Stimulated activated CD4-positive, alpha-beta T cell treated with anti-CD3 and anti-CD28 coated beads, Interleukin-4, amount 100 ng/mL, for 1 hour (primary cell): ENCODE results near the gene TUB.

Experiments
- DNase-seq: peaks from one replicate; pipeline ENCODE4 v3.0.0-alpha.2; 2020

The TUB gene

DNA sequence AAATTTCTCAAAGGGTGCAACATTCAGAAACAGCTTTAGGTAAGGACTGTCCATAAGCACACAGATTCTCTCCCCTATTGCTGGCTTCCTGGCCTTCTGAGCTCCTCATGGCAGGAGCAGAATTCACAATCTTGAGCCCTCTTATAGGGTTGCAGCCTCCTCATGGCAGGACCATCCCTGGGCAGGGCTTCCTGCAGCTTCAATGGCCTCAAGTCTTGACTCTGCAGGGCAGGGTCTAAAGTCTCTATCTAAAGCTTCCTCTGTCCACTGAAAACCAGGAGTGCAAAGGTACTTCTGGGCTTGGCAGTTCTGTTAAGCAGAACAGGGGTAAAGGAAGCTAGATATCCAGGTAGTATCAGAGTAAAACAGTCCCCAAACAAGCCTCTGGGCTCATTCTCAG lies 28.7 kb downstream of the TUB start:
- no peak for DNase-seq

DNA sequence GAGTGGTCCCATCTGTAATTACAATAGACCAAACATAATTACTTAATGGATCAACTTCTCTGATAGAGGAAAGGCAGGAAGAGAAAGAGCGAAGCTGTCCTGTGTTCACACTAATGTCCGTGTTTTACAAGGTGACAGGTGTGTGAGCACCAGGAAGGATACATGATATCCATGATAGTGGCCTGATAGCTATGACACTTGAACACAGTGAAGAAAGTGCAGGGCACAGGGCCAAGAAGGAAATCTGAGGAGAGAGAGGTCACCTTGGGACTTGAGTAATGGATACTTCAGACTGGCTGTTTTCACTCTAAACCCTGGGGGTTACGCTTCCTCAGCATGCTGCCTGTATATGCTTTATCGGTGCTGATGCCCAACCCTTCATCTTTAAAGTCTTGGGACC lies 29.4 kb downstream of the TUB start:
- DNase-seq: no peak

DNA sequence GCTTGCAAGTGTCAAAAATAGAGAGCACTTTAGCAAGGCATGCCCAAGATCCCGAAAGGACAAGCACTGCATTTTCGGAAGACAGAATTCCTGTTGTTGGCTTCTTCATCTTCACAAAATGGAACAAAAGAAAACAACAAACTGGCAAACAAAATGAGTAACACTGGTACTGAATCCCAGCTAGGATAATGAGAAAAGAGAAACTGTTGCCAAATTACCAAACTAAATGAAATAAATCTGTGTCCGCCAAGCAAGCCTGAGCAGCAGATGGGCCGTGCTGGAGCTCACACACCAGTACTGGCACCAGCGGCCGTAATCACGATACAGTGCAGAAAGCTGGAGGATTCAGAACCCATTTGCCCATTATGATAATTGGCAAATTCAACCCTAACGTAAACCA lies 30.6 kb downstream of the TUB start:
- DNase-seq: no peak

DNA sequence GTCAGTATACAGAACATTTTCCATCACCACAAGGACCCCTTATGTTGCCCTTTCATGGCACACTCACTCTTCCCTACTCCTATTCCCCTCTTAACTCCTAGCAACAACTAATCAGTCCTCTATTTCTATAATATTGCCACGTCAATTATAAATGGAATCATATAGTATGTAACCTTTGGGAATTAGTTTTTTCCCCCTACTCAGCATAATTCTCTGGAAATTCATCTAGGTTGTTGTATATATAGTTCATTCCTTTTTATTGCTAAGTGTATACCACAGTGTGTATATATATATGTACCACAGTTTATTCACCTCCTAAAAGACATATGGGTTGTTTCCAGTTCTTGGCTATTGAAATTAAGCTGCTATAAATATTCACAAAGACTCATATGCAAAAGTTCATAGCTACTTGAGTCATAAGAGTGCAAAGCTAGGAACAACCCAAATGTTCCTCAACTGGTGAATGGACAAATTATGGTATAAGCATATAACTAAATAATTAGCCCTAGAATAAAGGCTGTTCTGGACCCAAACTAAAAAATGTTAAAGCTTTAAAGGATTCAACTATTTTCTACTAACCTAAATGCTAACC lies 41.3 kb downstream of the TUB start:
- no peak for DNase-seq

DNA sequence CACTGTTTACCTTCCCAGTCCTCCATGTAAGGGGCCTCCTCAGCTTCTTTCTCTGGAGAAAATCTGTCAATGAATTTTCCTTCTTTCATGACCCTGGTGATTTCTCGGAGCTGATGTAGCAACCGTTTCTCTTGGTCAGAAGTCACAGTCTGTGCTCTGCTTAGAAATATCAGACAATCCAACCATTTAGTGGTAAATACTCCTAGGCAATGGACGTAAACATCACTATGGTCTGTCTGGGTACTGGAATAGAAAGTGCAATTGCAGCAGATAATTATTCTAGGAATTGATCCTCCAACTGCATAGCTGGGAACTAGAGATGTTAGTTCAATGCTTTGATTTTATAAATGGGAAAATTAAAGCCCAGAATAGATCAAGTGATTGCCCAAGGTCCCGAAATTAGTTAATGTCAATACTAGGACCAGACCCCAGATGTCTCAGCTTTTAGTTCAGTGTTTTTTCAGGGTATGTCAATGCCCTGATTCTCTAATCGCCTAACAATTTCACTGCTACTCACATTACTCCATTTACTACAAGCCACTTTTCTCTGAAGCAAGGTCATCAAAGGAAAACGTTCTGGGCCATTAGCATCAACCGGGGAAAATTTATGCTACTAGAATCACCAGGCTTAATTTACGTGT lies 45.8 kb downstream of the TUB start:
- no peak for DNase-seq

DNA sequence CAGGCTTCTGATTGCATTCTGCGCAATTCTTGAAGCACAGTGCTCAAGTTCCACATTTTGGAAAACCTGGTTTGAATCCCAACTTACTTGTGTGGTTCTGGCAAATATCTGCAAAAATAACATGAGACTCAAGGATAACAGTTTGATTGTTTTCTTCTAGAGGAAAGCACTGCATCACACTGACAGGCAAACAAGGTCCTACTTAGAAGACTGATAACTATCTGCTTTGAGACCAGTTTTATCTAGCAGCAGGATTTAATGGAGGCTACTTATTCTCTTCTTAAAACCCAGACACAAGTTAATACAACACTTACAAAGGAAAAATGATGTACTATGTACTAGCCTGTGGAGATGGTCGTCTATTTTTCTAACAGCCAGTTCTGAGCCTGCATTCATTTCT lies 46.4 kb downstream of the TUB start:
- no peak for DNase-seq

DNA sequence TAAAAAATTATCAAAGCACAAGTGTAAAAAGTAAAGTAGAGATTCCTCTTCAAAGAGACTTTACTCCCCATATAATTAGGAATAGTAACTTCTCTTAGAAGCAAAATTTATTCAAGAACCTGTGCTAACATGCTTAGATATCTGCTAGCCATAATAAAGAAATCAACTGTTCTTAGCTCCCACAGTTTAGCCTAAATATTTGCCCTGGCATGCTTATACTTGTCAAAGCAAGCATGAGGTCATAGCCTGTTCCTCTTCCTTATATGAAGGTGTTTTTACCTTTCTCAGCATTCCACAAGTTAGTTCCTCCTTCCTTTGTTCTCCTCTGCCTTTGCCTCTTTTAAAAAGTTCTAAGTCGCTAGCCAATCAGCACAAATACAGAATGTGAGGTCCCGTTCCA lies 57.5 kb downstream of the TUB start:
- DNase-seq: no peak

DNA sequence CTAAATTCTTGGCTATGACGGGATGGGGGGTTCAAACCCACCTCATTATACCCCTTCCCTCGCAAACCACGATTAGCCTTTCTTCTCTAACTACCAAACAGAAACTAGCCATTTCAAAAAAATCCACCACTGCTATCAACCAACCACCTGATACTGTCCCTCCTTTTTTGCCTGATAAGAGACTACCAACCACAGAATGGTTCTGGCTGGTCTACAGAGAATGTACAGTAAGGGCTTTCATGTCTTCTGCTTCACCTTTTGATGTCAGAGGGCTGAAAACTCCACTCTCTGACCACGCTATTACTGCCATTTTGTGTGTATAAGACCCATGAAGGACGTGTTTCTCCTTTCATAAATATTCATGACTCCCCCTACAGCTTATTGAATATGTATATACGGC lies 68.7 kb downstream of the TUB start:
- DNase-seq: no peak
